H1 (cell line): ENCODE data around the gene GPD1L. TPM values are rescaled to one million over a fixed set of nuclear protein-coding genes. Genes with fewer than 3 reads are reported as not detected.

Experiments used
- CTBP2 ChIP-seq: IDR thresholded peaks from 2 replicates; pipeline ENCODE4 v1.7.0; 2011; ENCODE audit warnings: borderline replicate concordance, mild to moderate bottlenecking, moderate library complexity, mixed read lengths, low read length; ENCODE audit not compliant: insufficient read depth, insufficient read length
- RXRA ChIP-seq: IDR thresholded peaks from 2 replicates; pipeline ENCODE4 v1.6.1; 2011; ENCODE audit warnings: low read depth, mild to moderate bottlenecking, low read length, moderate library complexity; ENCODE audit not compliant: insufficient read depth
- SP1 ChIP-seq: IDR thresholded peaks from 2 replicates; pipeline ENCODE4 v1.6.1; 2011; ENCODE audit warnings: low read depth, low read length
- SP4 ChIP-seq: IDR thresholded peaks from 2 replicates; pipeline ENCODE4 v1.6.1; 2012; ENCODE audit warnings: low read length, inconsistent platforms
- SRF ChIP-seq: IDR thresholded peaks from 2 replicates; pipeline ENCODE4 v1.6.1; 2011; ENCODE audit warnings: mild to moderate bottlenecking, low read depth, low read length, moderate library complexity
- polyA plus RNA-seq, 7 experiments: library from polyadenylated mRNA; depleted of rRNA in 3 of 7; stranded (reverse) in 5 of 7; unstranded in 2 of 7; fragments of >200 nt in 5 of 7; fragments of 200-250 nt in 2 of 7; gene quantifications; 1 replicate in 5 of 7; 2 replicates in 1 of 7; 4 replicates in 1 of 7; pipeline versions ENCODE4 v1.2.1 to v1.2.3, GENCODE V29; 2011 to 2013; ENCODE audit warnings: missing spikeins in 2 of 7, mixed read lengths in 2 of 7
- total RNA-seq: library from RNA; stranded (reverse); fragmentation: NEBNext Ultra II Directional; extraction: Animal tissue kit (Norgen Biotek cat#: 25700); gene quantifications from 2 replicates; pipeline ENCODE4 v1.2.1, GENCODE V29; 2021
- TF ChIP-seq, protein P1 (sequence below): IDR thresholded peaks from 2 replicates; pipeline ENCODE4 v1.6.1; 2011; ENCODE audit warnings: low read length, improper control_type of control experiment
- TF ChIP-seq, protein P2 (sequence below): IDR thresholded peaks from 2 replicates; pipeline ENCODE4 v1.6.1; 2011; ENCODE audit warnings: low read depth, mild to moderate bottlenecking, low read length; ENCODE audit not compliant: insufficient read depth

GPD1L gene
- total and polyA plus RNA-seq, 2 of the 8 experiments (the other 6 are each of a cell fraction or from before 2014, with no cell fraction given), result 2.4 to 8.4 TPM

DNA sequence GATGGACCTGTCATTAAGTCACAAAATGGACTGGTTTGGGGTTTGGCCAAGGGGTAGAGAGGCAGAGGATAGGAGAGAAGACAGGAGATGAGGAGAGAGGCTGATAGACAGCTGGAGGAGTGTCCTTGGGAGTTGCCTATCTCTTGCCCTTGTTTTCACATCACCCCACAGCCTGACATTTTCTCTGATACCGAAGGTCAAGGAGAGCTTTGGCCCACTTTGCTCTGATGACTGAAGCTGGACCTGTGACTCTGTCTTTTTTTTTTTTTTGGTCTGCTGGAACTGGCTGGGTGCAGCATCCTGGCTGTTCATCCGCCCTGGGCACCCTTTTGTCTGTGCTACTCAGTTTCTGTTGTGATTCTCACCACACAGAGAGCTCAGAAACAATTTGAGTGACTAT lies 5.1 kb downstream of the GPD1L start (continued):
- TF ChIP-seq RXRA (no peak), SP1 (no peak), CTBP2 (no peak), SP4 (no peak), SRF (no peak)
- TF ChIP-seq, protein P1, sequence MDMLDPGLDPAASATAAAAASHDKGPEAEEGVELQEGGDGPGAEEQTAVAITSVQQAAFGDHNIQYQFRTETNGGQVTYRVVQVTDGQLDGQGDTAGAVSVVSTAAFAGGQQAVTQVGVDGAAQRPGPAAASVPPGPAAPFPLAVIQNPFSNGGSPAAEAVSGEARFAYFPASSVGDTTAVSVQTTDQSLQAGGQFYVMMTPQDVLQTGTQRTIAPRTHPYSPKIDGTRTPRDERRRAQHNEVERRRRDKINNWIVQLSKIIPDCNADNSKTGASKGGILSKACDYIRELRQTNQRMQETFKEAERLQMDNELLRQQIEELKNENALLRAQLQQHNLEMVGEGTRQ, result no peak
- TF ChIP-seq, protein P2, sequence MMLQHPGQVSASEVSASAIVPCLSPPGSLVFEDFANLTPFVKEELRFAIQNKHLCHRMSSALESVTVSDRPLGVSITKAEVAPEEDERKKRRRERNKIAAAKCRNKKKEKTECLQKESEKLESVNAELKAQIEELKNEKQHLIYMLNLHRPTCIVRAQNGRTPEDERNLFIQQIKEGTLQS, result no peak
